ENCODE results near the gene TSPAN9.

TSPAN9 gene

GRCh38 chr12:3046441-3047200 is 30.6 kb upstream of the TSPAN9 start:
- DNase-seq (ENCODE audit: low spot score) = no peak
- TF ChIP-seq CTCF (IDR thresholded peaks at IDR 0.05; ENCODE audit: poor library complexity, severe bottlenecking) = no peak
- Histone ChIP-seq H3K27me3 (ENCODE audit: insufficient read depth, poor library complexity, severe bottlenecking) (no peaks in the 10 kb centered on the region), H3K4me1 (ENCODE audit: insufficient read depth, poor library complexity, severe bottlenecking) (no peaks in the 10 kb centered on the region), H3K9me3 (ENCODE audit: severe bottlenecking) (no peaks in the 10 kb centered on the region), H3K27ac (ENCODE audit: poor library complexity, severe bottlenecking) (no peak overlapping the region), H3K4me3 (ENCODE audit: severe bottlenecking) (no peak overlapping the region), H3K36me3 (ENCODE audit: low read depth) (no peaks in the 10 kb centered on the region)
- ATAC-seq (ENCODE audit: low read depth) = no peak

- no peaks in the 10 kb centered on the region for H3K4me1 ChIP-seq (ENCODE audit: insufficient read depth, poor library complexity, severe bottlenecking)
- ATAC-seq (ENCODE audit: low read depth) (no peak), DNase-seq (ENCODE audit: low spot score) (no peak)
- H3K27ac ChIP-seq (ENCODE audit: poor library complexity, severe bottlenecking) = no peak overlapping the region
- no peak overlapping the region for H3K4me3 ChIP-seq (ENCODE audit: severe bottlenecking)
- no peaks in the 10 kb centered on the region for H3K9me3 ChIP-seq (ENCODE audit: severe bottlenecking)
- H3K27me3 ChIP-seq (ENCODE audit: insufficient read depth, poor library complexity, severe bottlenecking) = no peaks in the 10 kb centered on the region
- no peak for TF ChIP-seq CTCF (IDR thresholded peaks at IDR 0.05; ENCODE audit: poor library complexity, severe bottlenecking)
- H3K36me3 ChIP-seq (ENCODE audit: low read depth) = no peaks in the 10 kb centered on the region
Observed at GRCh38 chr12:3047961-3048360, 29.2 kb upstream of the TSPAN9 start.

- no peak for DNase-seq (ENCODE audit: low spot score)
- Histone ChIP-seq H3K27ac (ENCODE audit: poor library complexity, severe bottlenecking) (no peak overlapping the region), H3K27me3 (ENCODE audit: insufficient read depth, poor library complexity, severe bottlenecking) (no peaks in the 10 kb centered on the region), H3K36me3 (ENCODE audit: low read depth) (no peaks in the 10 kb centered on the region), H3K4me1 (ENCODE audit: insufficient read depth, poor library complexity, severe bottlenecking) (no peaks in the 10 kb centered on the region), H3K4me3 (ENCODE audit: severe bottlenecking) (no peak overlapping the region), H3K9me3 (ENCODE audit: severe bottlenecking) (no peaks in the 10 kb centered on the region)
- TF ChIP-seq CTCF (IDR thresholded peaks at IDR 0.05; ENCODE audit: poor library complexity, severe bottlenecking) = no peak
- ATAC-seq (ENCODE audit: low read depth) = no peak
Observed at GRCh38 chr12:3048540-3048939, 28.6 kb upstream of the TSPAN9 start.

- ATAC-seq (ENCODE audit: low read depth) (no peak), DNase-seq (ENCODE audit: low spot score) (no peak)
- Histone ChIP-seq H3K9me3 (ENCODE audit: severe bottlenecking) (no peaks in the 10 kb centered on the region), H3K36me3 (ENCODE audit: low read depth) (no peaks in the 10 kb centered on the region), H3K27me3 (ENCODE audit: insufficient read depth, poor library complexity, severe bottlenecking) (no peaks in the 10 kb centered on the region), H3K4me1 (ENCODE audit: insufficient read depth, poor library complexity, severe bottlenecking) (no peaks in the 10 kb centered on the region), H3K27ac (ENCODE audit: poor library complexity, severe bottlenecking) (no peak overlapping the region), H3K4me3 (ENCODE audit: severe bottlenecking) (no peak overlapping the region)
- TF ChIP-seq CTCF (IDR thresholded peaks at IDR 0.05; ENCODE audit: poor library complexity, severe bottlenecking) = no peak
Observed at GRCh38 chr12:3049176-3049575, 28.0 kb upstream of the TSPAN9 start.

- Histone ChIP-seq H3K4me3 (ENCODE audit: severe bottlenecking) (no peak overlapping the region), H3K27me3 (ENCODE audit: insufficient read depth, poor library complexity, severe bottlenecking) (no peaks in the 10 kb centered on the region), H3K27ac (ENCODE audit: poor library complexity, severe bottlenecking) (no peak overlapping the region), H3K9me3 (ENCODE audit: severe bottlenecking) (no peaks in the 10 kb centered on the region), H3K4me1 (ENCODE audit: insufficient read depth, poor library complexity, severe bottlenecking) (no peaks in the 10 kb centered on the region), H3K36me3 (ENCODE audit: low read depth) (no peaks in the 10 kb centered on the region)
- ATAC-seq (ENCODE audit: low read depth) (no peak), DNase-seq (ENCODE audit: low spot score) (no peak)
- no peak for TF ChIP-seq CTCF (IDR thresholded peaks at IDR 0.05; ENCODE audit: poor library complexity, severe bottlenecking)
Observed at GRCh38 chr12:3049611-3050249, 27.4 kb upstream of the TSPAN9 start.
